ENCODE results near the gene ATXN1.

Gene ATXN1

GRCh38 chr6:16767765-16768476 is 6.7 kb upstream of the ATXN1 start:
- no peak overlapping the region for H4K91ac ChIP-seq (ENCODE audit: low read depth, low read length, poor library complexity)
- H3K18ac ChIP-seq (ENCODE audit: low read length), result no peak overlapping the region
- H2AK5ac ChIP-seq (ENCODE audit: low read depth, low read length), result no peak overlapping the region
- H3K4me3 ChIP-seq (ENCODE audit: low read length in 2 of 2), result no peak overlapping the region
- H2BK5ac ChIP-seq (ENCODE audit: low read length), result no peak overlapping the region
- H3K23ac ChIP-seq (ENCODE audit: low read depth, low read length, poor library complexity), result no peak overlapping the region
- no peak overlapping the region for H3K27ac ChIP-seq (replicated peaks; ENCODE audit: low read length)
- H3K4ac ChIP-seq (ENCODE audit: low read length), result no peak overlapping the region
- no peaks in the 10 kb centered on the region for H3K9me3 ChIP-seq (replicated peaks in 1 of 2; ENCODE audit: control insufficient read depth in 2 of 2, insufficient read depth in 1 of 2, low read depth in 1 of 2, low read length in 2 of 2)
- H3K27me3 ChIP-seq (ENCODE audit: control insufficient read depth in 3 of 3, insufficient read depth in 3 of 3, low read depth in 1 of 3, low read length in 3 of 3), result no peaks in the 10 kb centered on the region
- WGBS, 2 donors (ENCODE audit: extremely low coverage in 2 of 2, insufficient read length in 2 of 2, insufficient replicate concordance in 1 of 2), result no CpG with 5 or more reads among the region's 2 CpGs
- no peak overlapping the region for H4K8ac ChIP-seq (ENCODE audit: low read depth, low read length)
- no peak overlapping the region for H2BK120ac ChIP-seq (ENCODE audit: low read depth, low read length)
- H2BK12ac ChIP-seq (ENCODE audit: low read length), result no peak overlapping the region
- H2AFZ ChIP-seq (ENCODE audit: low read length), result peak overlapping the region; percentile 68
- H2BK15ac ChIP-seq (ENCODE audit: low read length), result no peak overlapping the region
- H3K14ac ChIP-seq (ENCODE audit: low read length), result no peak overlapping the region
- H3K4me2 ChIP-seq (ENCODE audit: insufficient read depth, low read length, poor library complexity, severe bottlenecking), result no peak overlapping the region
- H3K4me1 ChIP-seq (ENCODE audit: control insufficient read depth in 2 of 2, insufficient read depth in 1 of 2, low read depth in 1 of 2, low read length in 2 of 2), result peaks cover 0 to 13% of the 10 kb centered on the region in 2 donors
- DNase-seq (ENCODE audit: low spot score), result no peak
- H3K36me3 ChIP-seq (replicated peaks in 1 of 2; ENCODE audit: control insufficient read depth in 2 of 2, insufficient read depth in 2 of 2, low read length in 2 of 2), result no peaks in the 10 kb centered on the region
- H3K79me1 ChIP-seq (ENCODE audit: low read depth, low read length), result no peaks in the 10 kb centered on the region
- H3K9ac ChIP-seq (ENCODE audit: low read depth, low read length, poor library complexity), result no peak overlapping the region

GRCh38 chr6:16766836-16767745 is 5.8 kb upstream of the ATXN1 start:
- DNase-seq (ENCODE audit: low spot score), result no peak
- Histone ChIP-seq H3K9ac (ENCODE audit: low read depth, low read length, poor library complexity) (no peak overlapping the region), H3K9me3 (replicated peaks in 1 of 2; ENCODE audit: control insufficient read depth in 2 of 2, insufficient read depth in 1 of 2, low read depth in 1 of 2, low read length in 2 of 2) (no peaks in the 10 kb centered on the region), H3K27me3 (ENCODE audit: control insufficient read depth in 3 of 3, insufficient read depth in 3 of 3, low read depth in 1 of 3, low read length in 3 of 3) (peaks cover 0 to 7% (median 0%) of the 10 kb centered on the region in 3 experiments), H3K4me1 (ENCODE audit: control insufficient read depth in 2 of 2, insufficient read depth in 1 of 2, low read depth in 1 of 2, low read length in 2 of 2) (peaks cover 2 to 19% of the 10 kb centered on the region in 2 donors), H2BK12ac (ENCODE audit: low read length) (no peak overlapping the region), H3K18ac (ENCODE audit: low read length) (no peak overlapping the region), H3K4me2 (ENCODE audit: insufficient read depth, low read length, poor library complexity, severe bottlenecking) (no peak overlapping the region), H2BK5ac (ENCODE audit: low read length) (no peak overlapping the region), H3K4ac (ENCODE audit: low read length) (no peak overlapping the region), H3K79me1 (ENCODE audit: low read depth, low read length) (no peaks in the 10 kb centered on the region), H4K91ac (ENCODE audit: low read depth, low read length, poor library complexity) (no peak overlapping the region), H3K4me3 (ENCODE audit: low read length in 2 of 2) (no peak overlapping the region), H3K23ac (ENCODE audit: low read depth, low read length, poor library complexity) (no peak overlapping the region), H3K27ac (replicated peaks; ENCODE audit: low read length) (no peak overlapping the region), H3K14ac (ENCODE audit: low read length) (no peak overlapping the region), H2AK5ac (ENCODE audit: low read depth, low read length) (no peak overlapping the region), H4K8ac (ENCODE audit: low read depth, low read length) (no peak overlapping the region), H3K36me3 (replicated peaks in 1 of 2; ENCODE audit: control insufficient read depth in 2 of 2, insufficient read depth in 2 of 2, low read length in 2 of 2) (no peaks in the 10 kb centered on the region), H2AFZ (ENCODE audit: low read length) (no peak overlapping the region), H2BK15ac (ENCODE audit: low read length) (no peak overlapping the region), H2BK120ac (ENCODE audit: low read depth, low read length) (no peak overlapping the region)
- no CpG with 5 or more reads among the region's 7 CpGs for WGBS, 2 donors (ENCODE audit: extremely low coverage in 2 of 2, insufficient read length in 2 of 2, insufficient replicate concordance in 1 of 2)

- H2AK5ac ChIP-seq (ENCODE audit: low read depth, low read length), result no peak overlapping the region
- H3K23ac ChIP-seq (ENCODE audit: low read depth, low read length, poor library complexity), result no peak overlapping the region
- no peak overlapping the region for H2BK15ac ChIP-seq (ENCODE audit: low read length)
- H3K14ac ChIP-seq (ENCODE audit: low read length), result no peak overlapping the region
- H3K79me1 ChIP-seq (ENCODE audit: low read depth, low read length), result no peaks in the 10 kb centered on the region
- peaks cover 0 to 11% (median 0%) of the 10 kb centered on the region in 3 experiments for H3K27me3 ChIP-seq (ENCODE audit: control insufficient read depth in 3 of 3, insufficient read depth in 3 of 3, low read depth in 1 of 3, low read length in 3 of 3)
- no peak for DNase-seq (ENCODE audit: low spot score)
- H2BK5ac ChIP-seq (ENCODE audit: low read length), result no peak overlapping the region
- H2AFZ ChIP-seq (ENCODE audit: low read length), result no peak overlapping the region
- no peak overlapping the region for H3K4me2 ChIP-seq (ENCODE audit: insufficient read depth, low read length, poor library complexity, severe bottlenecking)
- no CpG with 5 or more reads among the region's 1 CpG for WGBS, 2 donors (ENCODE audit: extremely low coverage in 2 of 2, insufficient read length in 2 of 2, insufficient replicate concordance in 1 of 2)
- no peak overlapping the region for H3K4ac ChIP-seq (ENCODE audit: low read length)
- H3K4me1 ChIP-seq (ENCODE audit: control insufficient read depth in 2 of 2, insufficient read depth in 1 of 2, low read depth in 1 of 2, low read length in 2 of 2), result peaks cover 2 to 19% of the 10 kb centered on the region in 2 donors
- no peaks in the 10 kb centered on the region for H3K36me3 ChIP-seq (replicated peaks in 1 of 2; ENCODE audit: control insufficient read depth in 2 of 2, insufficient read depth in 2 of 2, low read length in 2 of 2)
- no peak overlapping the region for H2BK120ac ChIP-seq (ENCODE audit: low read depth, low read length)
- H2BK12ac ChIP-seq (ENCODE audit: low read length), result no peak overlapping the region
- no peak overlapping the region for H3K4me3 ChIP-seq (ENCODE audit: low read length in 2 of 2)
- H3K27ac ChIP-seq (replicated peaks; ENCODE audit: low read length), result no peak overlapping the region
- no peaks in the 10 kb centered on the region for H3K9me3 ChIP-seq (replicated peaks in 1 of 2; ENCODE audit: control insufficient read depth in 2 of 2, insufficient read depth in 1 of 2, low read depth in 1 of 2, low read length in 2 of 2)
- H4K91ac ChIP-seq (ENCODE audit: low read depth, low read length, poor library complexity), result no peak overlapping the region
- no peak overlapping the region for H3K9ac ChIP-seq (ENCODE audit: low read depth, low read length, poor library complexity)
- no peak overlapping the region for H3K18ac ChIP-seq (ENCODE audit: low read length)
- no peak overlapping the region for H4K8ac ChIP-seq (ENCODE audit: low read depth, low read length)
These were observed 4.8 kb upstream of the ATXN1 start for GRCh38 chr6:16766043-16766536.

- no peak overlapping the region for H3K18ac ChIP-seq (ENCODE audit: low read length)
- no peak overlapping the region for H3K4ac ChIP-seq (ENCODE audit: low read length)
- no peak overlapping the region for H2BK5ac ChIP-seq (ENCODE audit: low read length)
- no peak overlapping the region for H3K27ac ChIP-seq (replicated peaks; ENCODE audit: low read length)
- H4K91ac ChIP-seq (ENCODE audit: low read depth, low read length, poor library complexity), result no peak overlapping the region
- DNase-seq (ENCODE audit: low spot score), result no peak
- no peak overlapping the region for H3K4me2 ChIP-seq (ENCODE audit: insufficient read depth, low read length, poor library complexity, severe bottlenecking)
- H3K4me1 ChIP-seq (ENCODE audit: control insufficient read depth in 2 of 2, insufficient read depth in 1 of 2, low read depth in 1 of 2, low read length in 2 of 2), result peaks cover 2 to 19% of the 10 kb centered on the region in 2 donors
- no peak overlapping the region for H4K8ac ChIP-seq (ENCODE audit: low read depth, low read length)
- H3K79me1 ChIP-seq (ENCODE audit: low read depth, low read length), result no peaks in the 10 kb centered on the region
- no peak overlapping the region for H2AK5ac ChIP-seq (ENCODE audit: low read depth, low read length)
- H3K9ac ChIP-seq (ENCODE audit: low read depth, low read length, poor library complexity), result no peak overlapping the region
- H3K36me3 ChIP-seq (replicated peaks in 1 of 2; ENCODE audit: control insufficient read depth in 2 of 2, insufficient read depth in 2 of 2, low read length in 2 of 2), result no peaks in the 10 kb centered on the region
- H3K23ac ChIP-seq (ENCODE audit: low read depth, low read length, poor library complexity), result no peak overlapping the region
- H3K4me3 ChIP-seq (ENCODE audit: low read length in 2 of 2), result no peak overlapping the region
- no peak overlapping the region for H3K14ac ChIP-seq (ENCODE audit: low read length)
- no peak overlapping the region for H2AFZ ChIP-seq (ENCODE audit: low read length)
- WGBS, 2 donors (ENCODE audit: extremely low coverage in 2 of 2, insufficient read length in 2 of 2, insufficient replicate concordance in 1 of 2), result no CpG with 5 or more reads among the region's 3 CpGs
- peaks cover 0 to 11% (median 0%) of the 10 kb centered on the region in 3 experiments for H3K27me3 ChIP-seq (ENCODE audit: control insufficient read depth in 3 of 3, insufficient read depth in 3 of 3, low read depth in 1 of 3, low read length in 3 of 3)
- no peaks in the 10 kb centered on the region for H3K9me3 ChIP-seq (replicated peaks in 1 of 2; ENCODE audit: control insufficient read depth in 2 of 2, insufficient read depth in 1 of 2, low read depth in 1 of 2, low read length in 2 of 2)
- no peak overlapping the region for H2BK15ac ChIP-seq (ENCODE audit: low read length)
- no peak overlapping the region for H2BK120ac ChIP-seq (ENCODE audit: low read depth, low read length)
- no peak overlapping the region for H2BK12ac ChIP-seq (ENCODE audit: low read length)
These were observed 4.0 kb upstream of the ATXN1 start for GRCh38 chr6:16765235-16765634.
